GM21381 (cell line): ENCODE measurements around the gene NEGR1.

Experiments used
- ATAC-seq: cut with Tn5 transposase; IDR thresholded peaks from one replicate; pipeline ENCODE4 v1.9.1; 2021; ENCODE audit warnings: mild to moderate bottlenecking, moderate library complexity; ENCODE audit not compliant: unreplicated experiment

NEGR1 gene

DNA sequence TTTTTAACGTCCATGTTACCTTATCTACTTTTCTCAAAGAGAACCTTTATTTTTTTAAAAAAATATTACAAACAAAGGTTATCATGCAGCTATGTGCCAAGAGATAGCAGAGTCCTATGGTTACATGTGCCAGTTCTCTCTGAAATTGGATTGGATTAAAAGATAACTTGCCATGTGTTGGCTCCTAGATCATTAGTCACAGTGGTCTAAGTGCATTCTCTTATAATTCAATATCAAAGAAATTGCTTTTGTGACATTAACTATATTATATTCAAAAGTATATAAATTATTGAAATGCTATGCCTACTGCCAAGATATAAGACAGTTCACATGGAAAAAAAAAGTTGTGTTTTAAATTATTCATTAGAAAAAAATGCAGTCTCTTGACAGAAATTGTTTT lies 494.2 kb downstream of the NEGR1 start:
- ATAC-seq: no peak

DNA sequence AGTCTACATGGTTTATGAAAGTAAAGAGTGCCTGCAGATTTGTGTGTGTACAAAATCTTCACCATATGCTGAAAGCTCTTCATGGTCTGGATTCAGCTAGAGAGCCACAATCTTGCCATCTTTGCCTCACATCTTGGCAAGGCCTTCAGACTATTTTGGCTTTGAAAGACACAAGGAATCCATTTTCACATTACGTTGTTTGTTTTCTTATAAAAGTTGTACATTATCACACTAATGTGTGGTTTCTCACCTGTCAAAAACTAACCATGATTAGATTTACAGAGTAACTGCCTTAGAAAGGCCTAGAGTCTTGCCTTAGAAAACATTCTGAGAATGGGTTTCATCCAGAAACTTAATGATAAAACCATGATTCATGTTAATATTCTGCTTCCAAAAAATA lies 494.6 kb downstream of the NEGR1 start:
- no peak for ATAC-seq

DNA sequence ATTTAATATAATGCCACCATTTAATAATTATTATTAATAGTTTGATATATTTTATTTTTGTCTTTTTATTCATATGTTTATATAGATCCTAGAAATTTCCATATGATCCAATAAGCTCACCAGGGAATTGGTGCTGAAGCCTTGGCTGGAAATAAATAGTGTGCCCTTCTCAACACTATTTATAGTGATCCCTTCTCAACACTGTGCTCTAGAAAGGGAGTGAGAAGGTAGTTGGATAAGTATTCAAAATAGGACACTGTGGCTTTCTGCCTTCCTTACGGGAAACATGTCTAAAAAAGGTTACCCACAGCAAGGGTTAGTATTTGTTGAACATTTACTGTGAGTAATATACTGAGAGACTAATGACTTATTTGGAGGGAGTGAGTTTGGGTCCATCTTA lies 496.1 kb downstream of the NEGR1 start:
- ATAC-seq: no peak

DNA sequence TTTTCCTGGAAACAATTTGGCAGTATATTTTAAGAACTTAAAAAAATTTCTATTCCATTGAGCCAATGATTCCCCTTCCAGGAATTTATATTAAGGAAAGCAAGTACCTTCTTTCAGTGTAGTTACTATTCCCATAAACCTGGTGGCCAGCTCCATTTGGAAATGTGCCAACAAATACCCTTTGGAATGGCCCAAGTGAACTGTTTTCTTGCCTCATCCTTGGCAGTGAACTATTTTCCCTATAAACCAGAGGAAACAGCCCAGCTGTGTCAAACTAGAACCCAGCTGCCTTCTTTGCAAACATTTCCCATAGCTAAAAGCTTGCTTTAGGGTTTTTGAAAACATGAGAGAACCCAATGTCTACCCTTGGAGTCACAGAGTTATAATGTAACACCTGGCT lies 496.9 kb downstream of the NEGR1 start:
- ATAC-seq: no peak

DNA sequence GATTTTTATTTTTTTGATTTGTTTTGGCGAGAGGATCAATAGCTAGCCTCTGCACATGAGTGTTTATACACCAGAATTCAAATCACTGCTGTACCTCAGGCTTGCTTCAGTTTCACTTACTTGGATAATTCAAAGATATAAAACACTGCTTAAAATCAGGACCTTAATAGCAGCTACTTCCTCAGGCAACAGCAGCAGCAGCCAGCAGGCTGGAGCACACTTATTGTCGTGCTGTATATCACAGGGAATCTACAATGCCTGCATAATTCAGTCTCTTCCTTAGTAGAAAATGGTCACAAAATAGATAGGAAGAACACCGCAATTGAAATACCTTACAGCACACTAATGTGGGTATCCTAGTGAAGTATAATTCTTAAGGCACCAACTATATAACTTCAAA lies 497.3 kb downstream of the NEGR1 start:
- ATAC-seq: no peak

DNA sequence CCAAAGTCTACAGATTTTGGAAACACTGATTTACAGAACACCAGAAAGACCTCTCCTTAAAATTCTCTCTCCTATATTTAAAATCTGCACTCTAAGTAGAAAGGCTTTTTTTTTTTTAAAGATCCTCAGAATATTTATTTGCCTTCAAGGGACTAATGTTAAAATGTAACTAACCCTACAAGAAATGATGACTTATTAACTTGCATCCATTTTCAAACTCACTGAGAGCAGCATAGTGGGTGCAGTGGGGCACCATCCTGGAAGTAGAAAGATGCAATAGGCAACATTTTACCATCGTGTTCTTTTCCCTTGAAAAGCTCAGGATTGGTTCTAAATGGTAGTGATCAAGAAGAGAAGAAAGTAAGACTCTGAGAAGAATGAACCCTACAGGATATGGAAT lies 498.1 kb downstream of the NEGR1 start:
- no peak for ATAC-seq

DNA sequence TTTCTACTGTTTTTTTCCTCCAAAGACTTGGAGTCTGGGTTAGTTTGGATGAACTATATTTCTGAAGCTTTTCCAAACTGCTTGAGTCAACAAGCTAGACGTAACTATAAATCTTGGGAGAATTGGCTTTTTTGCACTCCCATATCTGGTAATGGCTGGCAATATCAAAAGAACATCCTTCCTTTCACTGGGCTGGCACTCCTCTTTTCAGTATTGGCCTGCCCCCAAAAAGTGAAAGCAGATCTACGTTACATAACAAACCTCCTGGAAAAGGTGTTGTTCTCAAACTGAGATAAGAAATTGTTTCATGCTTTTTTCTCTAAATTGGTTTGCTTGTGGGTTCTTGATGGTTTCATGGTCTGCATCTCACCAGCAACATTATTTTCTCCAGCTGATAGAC lies 499.3 kb downstream of the NEGR1 start:
- no peak for ATAC-seq

DNA sequence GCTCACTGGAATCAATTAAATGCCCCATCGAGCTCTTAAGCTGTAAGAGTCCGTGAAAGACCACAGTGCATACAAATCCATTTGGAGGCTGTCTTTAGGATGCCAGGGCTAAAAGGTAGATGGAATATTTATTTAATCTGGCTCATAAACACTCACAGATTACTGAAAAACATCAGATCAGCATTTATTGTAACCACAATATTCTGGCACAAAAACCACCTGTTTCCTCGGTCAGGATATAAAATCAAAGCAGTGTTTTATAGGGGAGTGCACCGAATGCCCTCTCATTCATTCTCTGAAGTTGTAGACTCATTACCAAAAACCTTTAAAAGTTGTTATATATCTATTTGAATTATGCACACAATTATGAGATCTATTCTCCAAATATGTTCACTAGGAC lies 500.9 kb downstream of the NEGR1 start:
- no peak for ATAC-seq

DNA sequence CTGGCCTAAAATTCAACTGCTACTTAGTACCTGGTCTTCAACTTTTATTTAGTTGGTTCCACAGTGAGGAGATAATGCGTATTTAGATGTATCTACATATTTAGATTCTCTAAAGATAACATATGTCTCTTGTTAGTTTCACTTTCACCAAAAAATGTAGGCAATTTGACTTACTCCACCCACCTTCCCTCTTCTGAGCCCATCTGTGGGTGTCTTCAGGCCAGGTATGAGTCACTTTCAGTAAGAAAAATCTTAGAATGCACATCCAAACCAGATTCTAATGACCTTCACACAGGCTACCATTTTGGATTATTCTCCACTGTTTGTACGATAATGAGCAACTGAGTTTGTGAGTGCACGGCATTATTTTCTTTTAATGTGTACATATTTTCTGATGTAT lies 501.7 kb downstream of the NEGR1 start:
- ATAC-seq: no peak

DNA sequence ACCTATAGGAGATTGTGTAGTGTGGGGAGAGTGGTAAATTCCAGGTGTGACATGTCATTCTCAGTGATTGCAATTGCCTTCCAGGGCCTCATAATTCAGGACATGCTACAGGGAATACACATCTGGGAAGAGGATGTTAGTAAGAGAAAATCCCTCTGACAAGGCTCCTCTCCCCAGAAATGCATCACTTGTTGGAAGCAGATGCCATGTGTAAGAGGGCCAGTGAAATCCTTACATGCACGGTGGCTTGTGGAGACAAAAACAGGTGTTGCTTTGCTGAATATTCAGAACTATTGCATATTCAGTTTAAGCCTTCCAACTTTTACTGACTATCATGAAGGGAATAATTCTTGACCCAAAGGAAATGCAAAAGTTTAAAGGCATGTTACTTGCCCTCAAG lies 503.4 kb downstream of the NEGR1 start:
- no peak for ATAC-seq

DNA sequence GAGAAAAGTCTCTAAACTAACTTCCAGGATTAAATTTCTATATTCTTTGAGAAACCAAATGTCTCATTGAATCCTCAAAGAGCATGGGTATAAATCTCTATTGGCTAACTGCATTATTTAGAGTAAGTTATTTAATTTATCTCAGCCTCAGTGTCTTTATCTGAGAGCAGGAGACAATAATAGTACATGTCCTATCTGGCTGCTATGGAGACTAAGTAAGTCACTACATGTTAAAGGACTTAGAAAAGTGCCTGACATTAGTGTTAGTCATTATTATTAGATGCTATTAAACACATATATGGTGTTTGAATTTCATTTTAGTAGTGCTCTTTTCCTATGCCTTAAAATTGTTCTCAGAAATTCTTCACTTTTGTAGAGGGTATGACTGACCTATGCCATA lies 505.2 kb downstream of the NEGR1 start:
- ATAC-seq: no peak

DNA sequence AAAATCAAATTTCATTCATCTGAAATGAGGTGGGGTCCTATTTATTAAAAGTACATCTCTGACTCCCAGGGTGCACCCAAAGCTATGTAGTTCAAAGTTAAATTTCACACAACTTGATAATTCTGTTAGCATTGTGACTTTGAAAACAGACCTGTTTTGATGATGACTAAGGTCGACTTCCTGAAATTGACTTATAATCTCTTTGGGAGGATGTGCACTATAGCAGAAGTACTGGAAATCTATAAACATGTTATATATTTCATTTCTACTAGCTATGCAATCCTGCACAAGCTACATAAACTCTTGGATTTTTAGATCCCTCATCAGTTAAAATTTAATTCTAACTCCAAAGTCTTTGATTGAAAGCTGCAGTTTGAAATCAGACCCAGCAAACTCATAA lies 507.6 kb downstream of the NEGR1 start:
- no peak for ATAC-seq

DNA sequence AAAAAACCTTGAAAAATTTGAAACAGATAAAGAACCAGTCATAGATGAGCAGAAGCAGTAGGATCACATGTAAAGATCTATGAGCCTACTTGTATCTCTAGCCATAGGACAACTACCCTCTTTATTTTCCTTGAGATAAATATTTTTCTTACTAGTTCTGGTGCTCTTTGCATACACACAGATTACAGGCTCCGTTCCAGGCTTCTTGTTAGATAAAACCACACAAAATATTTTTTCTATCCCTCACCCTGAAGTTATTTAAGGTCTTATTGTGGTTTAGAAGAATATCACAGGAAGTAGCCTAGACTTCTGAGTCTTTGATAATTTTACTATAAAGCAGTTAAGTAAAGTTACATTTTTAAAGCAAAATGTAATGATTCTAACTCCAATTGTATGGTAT lies 512.2 kb downstream of the NEGR1 start:
- ATAC-seq: no peak

DNA sequence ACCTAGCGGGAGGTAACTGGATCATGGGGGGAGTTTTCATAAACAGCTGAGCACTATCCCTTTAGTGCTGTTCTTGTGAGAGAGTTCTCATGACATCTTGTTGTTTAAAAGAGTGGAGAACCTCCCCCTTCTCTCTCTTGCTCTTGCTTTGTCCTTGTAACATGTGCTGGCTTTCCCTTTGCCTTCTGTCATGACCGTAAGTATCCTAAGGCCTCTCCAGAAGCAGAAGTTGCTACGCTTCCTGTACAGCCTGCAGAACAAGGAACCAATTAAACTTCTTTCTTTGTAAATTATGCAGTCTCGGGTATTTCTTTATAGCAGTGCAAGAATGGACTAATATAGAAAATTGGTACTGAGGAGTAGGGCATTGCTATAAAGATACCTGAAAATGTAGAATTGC lies 515.6 kb downstream of the NEGR1 start:
- ATAC-seq: no peak

DNA sequence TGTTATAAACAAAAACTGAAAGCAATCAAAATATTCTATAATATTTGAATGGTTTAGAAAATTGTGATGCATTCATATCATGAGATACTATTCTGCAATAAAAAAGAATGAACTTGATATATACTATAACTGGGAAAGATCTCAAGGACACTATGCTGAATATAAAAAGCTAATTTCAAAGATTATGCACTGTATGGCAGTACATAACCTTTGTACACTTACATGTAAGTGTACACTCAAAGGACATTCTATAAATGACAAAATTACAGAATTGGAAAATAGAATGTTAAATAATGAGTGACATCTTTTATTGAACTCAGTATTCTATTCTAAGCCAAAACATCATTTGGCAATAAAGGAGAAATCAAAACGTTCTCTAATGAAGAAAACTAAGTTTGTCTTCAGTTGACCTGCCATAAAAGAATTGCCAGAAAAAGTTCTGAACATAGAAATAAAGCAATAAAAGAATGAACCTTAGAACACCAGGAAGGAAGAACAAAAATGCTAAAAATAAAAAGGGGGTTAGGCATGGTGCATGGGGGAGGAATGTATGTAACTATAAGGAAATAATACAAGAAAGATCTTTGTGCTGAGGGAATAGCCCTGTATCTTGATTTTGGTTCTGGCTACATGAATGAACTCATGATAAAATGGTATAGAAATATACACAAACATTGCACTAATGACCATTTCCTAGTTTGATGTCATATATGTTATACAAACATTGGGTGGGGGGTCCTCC lies 519.7 kb downstream of the NEGR1 start:
- no peak for ATAC-seq

DNA sequence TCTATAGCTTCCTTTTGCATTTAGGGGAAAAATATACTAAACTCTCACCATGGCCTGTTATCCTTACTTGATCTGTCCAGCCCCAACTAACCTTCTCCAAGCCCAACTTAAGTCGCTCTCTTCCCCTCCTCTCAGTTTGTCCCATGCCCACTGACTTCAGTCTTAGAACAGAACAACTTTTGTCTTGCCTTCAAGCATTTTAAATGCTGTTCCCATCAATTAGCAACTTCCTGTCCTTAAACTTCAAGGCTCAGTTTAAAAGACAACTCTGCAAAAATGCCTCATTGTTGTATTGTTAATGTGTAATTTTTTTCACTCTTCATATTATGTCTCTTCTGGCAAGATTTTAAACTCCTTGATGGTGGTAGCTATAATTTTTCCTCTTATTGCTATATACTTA lies 526.9 kb downstream of the NEGR1 start:
- no peak for ATAC-seq

DNA sequence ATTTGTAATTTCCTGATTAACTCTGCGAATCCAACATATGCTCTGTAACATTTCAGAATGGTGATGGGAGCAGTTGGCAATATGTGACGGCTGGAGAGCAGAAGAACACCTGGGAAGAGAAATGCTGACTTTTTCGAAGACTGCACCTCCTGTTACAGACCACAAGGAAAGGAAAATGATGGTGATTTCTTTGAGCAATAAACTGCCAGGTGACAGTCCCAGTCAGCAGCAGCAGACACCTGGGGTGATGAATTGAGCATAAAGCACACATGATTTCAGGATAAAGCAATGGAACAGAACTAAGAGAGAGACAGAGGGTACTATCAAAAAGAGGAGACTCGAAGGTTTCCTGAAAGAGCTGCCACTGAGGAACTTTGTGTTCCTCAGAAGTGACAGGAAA lies 528.6 kb downstream of the NEGR1 start:
- ATAC-seq: no peak

DNA sequence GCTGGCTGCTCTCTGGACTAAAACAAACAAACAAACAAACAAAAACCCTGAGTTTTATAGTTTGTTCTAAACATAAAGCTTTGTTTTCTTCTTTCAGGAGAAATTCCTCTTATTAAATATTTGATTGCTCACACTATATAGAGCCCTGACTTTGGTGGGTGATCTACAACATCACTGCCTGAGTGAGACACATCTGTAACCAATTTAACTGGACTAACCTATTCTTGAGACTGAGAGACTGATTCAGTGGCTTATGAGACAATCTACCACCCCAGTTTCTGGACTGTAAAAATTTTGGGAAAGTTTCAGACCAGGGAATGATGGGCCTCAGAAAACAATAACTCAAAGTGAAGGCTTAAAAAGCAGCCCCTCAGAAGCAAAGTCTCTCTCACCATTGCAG lies 537.0 kb downstream of the NEGR1 start:
- no peak for ATAC-seq

DNA sequence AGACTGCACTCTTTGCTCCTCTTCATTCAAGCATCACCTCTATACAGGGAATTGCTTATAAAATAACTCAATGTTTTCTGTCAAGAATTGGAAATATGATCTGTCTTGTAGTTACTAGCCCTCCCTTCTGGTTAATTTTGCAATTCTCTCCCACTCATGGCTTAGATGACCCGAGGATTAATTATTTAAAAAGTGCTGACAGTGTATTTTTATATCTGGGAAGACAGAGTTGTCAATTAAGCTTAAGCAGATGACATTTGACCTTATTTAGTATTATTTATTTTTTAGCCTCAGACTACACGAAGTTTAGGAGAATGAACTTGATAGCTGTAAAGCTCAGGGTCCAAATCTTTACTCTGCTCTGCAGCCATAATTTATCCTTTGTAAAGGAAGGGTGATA lies 538.5 kb downstream of the NEGR1 start:
- ATAC-seq: no peak

DNA sequence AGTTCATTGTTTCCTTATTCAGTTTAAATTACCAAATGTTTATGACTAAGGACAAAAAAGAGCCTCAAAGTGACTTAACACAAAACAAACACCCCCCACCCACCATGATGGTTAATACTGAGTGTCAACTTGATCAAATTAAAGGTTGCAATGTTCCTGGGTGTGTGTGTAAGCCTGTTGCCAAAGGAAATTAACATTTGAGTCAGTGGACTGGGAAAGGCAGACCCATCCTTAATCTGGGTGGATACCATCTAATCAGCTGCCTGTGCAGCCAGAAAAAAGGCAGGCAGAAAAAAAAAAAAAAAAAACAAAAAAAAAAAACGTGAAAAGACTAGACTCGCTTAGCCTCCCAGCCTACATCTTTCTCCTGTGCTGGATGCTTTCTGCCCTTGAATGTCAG lies 543.4 kb downstream of the NEGR1 start:
- no peak for ATAC-seq

DNA sequence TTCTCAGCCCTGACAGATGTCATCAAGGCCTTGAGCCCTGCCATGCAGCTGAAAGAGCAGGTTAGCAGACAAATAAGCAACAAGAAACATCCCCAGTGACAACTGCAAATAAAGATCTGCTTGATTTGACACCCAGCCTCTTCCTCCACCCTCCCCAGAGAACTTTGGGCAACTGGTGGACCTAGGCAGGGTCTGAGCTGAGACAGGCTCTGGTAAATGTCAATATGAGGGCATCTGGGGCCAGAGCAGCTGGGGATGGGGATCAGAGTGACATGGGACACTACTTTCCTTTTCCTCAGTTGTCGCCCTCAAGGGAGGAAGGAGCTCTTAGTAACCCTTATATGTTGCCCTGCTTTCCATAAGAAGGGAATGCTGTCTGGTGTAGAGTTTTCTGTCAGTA lies 544.1 kb downstream of the NEGR1 start:
- no peak for ATAC-seq

DNA sequence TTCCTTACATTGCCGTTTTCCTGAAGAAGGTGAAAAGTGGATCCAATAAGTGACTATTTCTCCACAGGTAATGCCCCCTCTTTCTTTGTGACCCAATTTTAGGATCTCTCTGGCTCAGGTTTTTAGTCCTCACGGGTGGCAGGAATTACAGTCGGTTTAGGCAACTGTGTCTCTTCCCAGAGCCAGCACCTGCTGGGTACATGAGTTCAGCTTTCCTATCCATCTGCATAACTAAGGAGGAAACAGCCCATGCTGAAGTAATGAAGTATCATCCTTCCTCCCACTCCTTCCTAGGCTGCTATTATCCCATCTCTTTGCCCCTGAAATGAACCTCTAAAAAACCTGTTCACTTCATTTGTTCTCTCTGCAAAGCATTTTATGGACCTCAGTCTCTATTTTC lies 544.6 kb downstream of the NEGR1 start:
- no peak for ATAC-seq

DNA sequence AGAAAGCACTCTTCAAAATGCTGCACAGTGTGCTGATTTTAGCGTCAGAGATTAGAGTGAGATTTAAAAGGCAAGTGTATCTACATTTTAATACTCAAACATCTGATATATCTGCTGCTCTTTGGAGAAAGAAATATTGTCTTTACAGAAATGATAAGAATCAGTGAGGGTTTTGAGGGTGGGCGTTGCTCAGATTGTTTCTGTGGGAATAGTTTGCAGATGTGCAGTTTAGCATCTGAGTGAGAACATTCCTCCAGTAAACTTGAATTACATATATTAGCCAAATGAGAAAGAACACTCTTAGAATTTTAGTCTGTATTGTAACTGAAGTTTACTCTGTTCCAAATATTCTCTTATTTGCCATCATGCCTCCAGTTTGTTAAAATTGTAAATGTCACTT lies 549.2 kb downstream of the NEGR1 start:
- no peak for ATAC-seq
